DND-41 (cell line): ENCODE results near the gene PDE4B.

ENCODE experiments used
- ATAC-seq: fragments of 200-7000 bp; cut with Tn5 transposase; 3 replicates; pipeline ENCODE4 v1.9.1; 2021; ENCODE audit warnings: low read depth; ENCODE audit not compliant: insufficient read depth
- DNase-seq: peaks from one replicate; pipeline ENCODE4 v3.0.0-alpha.2; 2020
- H2AFZ ChIP-seq: 2 replicates; pipeline ENCODE4 v1.6.0; 2012; ENCODE audit warnings: low read depth, low read length
- H3K27ac ChIP-seq: 2 replicates; pipeline ENCODE4 v1.5.1; 2012; ENCODE audit warnings: low read length, inconsistent platforms
- H3K27me3 ChIP-seq: fragments of 200-600 bp; sonication (generic); 2 replicates; pipeline ENCODE4 v1.6.0; 2012; ENCODE audit warnings: low read length, mild to moderate bottlenecking, inconsistent platforms; ENCODE audit not compliant: insufficient read depth, poor library complexity
- H3K36me3 ChIP-seq: 2 replicates; pipeline ENCODE4 v1.5.1; 2012; ENCODE audit warnings: low read length, inconsistent platforms; ENCODE audit not compliant: insufficient read depth
- H3K4me1 ChIP-seq: 2 replicates; pipeline ENCODE4 v1.5.1; 2012; ENCODE audit warnings: mild to moderate bottlenecking, low read length; ENCODE audit not compliant: insufficient read depth
- H3K4me2 ChIP-seq: 2 replicates; pipeline ENCODE4 v1.6.0; 2012; ENCODE audit warnings: mild to moderate bottlenecking, moderate library complexity, low read length, inconsistent platforms; ENCODE audit not compliant: insufficient read depth
- H3K4me3 ChIP-seq, 2 experiments: fragments of 200-600 bp in 1 of 2; shearing (Covaris generic) in 1 of 2; 2 replicates each; pipeline ENCODE4 v1.5.1; 2012 to 2016; ENCODE audit warnings: inconsistent platforms in 2 of 2, low read length in 2 of 2, mild to moderate bottlenecking in 2 of 2, low read depth in 1 of 2, moderate library complexity in 1 of 2
- H3K79me2 ChIP-seq: 2 replicates; pipeline ENCODE4 v1.6.0; 2012; ENCODE audit warnings: low read length, inconsistent platforms; ENCODE audit not compliant: insufficient read depth
- H3K9ac ChIP-seq: 2 replicates; pipeline ENCODE4 v1.6.0; 2012; ENCODE audit warnings: low read depth, mild to moderate bottlenecking, inconsistent platforms, low read length, moderate library complexity
- H3K9me3 ChIP-seq: 2 replicates; pipeline ENCODE4 v1.5.1; 2012; ENCODE audit warnings: low read length, moderate library complexity, mild to moderate bottlenecking, inconsistent platforms; ENCODE audit not compliant: insufficient read depth, severe bottlenecking
- H4K20me1 ChIP-seq: 2 replicates; pipeline ENCODE4 v1.6.0; 2012; ENCODE audit warnings: low read length; ENCODE audit not compliant: insufficient read depth
- EZH2 ChIP-seq: IDR thresholded peaks from 3 replicates; pipeline ENCODE4 v1.6.1; 2012; ENCODE audit warnings: borderline replicate concordance, low read depth, mild to moderate bottlenecking, moderate library complexity, low read length, inconsistent platforms; ENCODE audit not compliant: severe bottlenecking
- TF ChIP-seq, protein P1 (sequence below): IDR thresholded peaks from 2 replicates; pipeline ENCODE4 v1.5.1; 2012; ENCODE audit warnings: borderline replicate concordance, low read length, moderate library complexity, mild to moderate bottlenecking; ENCODE audit not compliant: poor library complexity, severe bottlenecking; ENCODE audit errors: extremely low read depth

PDE4B gene

DNA sequence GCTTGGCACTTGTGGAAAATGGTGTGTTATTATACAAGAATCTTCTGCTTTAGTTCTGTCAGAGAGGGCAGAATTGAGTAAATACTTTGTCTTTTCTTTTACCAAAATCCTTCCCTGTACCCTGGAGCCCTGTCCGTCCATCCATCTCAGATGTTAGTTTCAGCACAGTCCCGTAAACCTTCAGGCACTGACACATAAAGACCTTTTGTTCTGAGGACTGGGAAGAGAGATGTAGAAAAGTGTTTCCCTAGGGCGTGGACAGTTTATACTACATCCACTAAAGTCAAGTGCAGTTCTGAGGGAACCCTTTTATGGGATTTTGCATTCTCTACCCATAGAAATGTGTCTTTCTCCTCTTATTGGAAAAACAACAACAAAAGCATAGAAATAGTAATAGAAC lies 162.4 kb downstream of the PDE4B start:
- no peak for TF ChIP-seq EZH2
- TF ChIP-seq, protein P1, sequence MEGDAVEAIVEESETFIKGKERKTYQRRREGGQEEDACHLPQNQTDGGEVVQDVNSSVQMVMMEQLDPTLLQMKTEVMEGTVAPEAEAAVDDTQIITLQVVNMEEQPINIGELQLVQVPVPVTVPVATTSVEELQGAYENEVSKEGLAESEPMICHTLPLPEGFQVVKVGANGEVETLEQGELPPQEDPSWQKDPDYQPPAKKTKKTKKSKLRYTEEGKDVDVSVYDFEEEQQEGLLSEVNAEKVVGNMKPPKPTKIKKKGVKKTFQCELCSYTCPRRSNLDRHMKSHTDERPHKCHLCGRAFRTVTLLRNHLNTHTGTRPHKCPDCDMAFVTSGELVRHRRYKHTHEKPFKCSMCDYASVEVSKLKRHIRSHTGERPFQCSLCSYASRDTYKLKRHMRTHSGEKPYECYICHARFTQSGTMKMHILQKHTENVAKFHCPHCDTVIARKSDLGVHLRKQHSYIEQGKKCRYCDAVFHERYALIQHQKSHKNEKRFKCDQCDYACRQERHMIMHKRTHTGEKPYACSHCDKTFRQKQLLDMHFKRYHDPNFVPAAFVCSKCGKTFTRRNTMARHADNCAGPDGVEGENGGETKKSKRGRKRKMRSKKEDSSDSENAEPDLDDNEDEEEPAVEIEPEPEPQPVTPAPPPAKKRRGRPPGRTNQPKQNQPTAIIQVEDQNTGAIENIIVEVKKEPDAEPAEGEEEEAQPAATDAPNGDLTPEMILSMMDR, result no peak
- ATAC-seq, result no peak
- Histone ChIP-seq H3K4me2 (no peak overlapping the region), H2AFZ (no peak overlapping the region), H3K4me1 (no peaks in the 10 kb centered on the region), H3K4me3 (no peak overlapping the region), H3K27ac (no peak overlapping the region), H3K27me3 (no peaks in the 10 kb centered on the region), H3K9ac (no peak overlapping the region), H3K79me2 (no peaks in the 10 kb centered on the region), H3K36me3 (no peaks in the 10 kb centered on the region), H4K20me1 (no peaks in the 10 kb centered on the region), H3K9me3 (no peaks in the 10 kb centered on the region)
- DNase-seq, result no peak

DNA sequence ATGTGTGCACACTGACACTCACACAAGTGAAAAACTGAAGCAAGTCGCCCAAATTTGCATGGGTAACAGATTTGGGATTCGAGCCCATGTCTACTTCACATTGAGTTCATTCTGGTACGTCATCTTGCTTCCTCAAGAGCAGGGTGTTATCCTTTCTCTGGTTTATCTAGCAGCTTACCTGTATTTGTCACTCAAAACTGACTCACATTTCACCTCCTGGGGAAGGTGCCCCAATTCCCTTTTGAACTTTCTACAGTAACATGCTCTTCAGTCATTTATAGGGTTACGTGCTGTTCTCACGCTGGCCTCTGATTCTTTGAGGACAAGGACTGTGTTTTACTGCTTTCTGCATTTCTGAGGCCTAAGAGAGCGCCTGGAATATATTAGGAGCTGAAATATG lies 162.8 kb downstream of the PDE4B start:
- H3K4me3 ChIP-seq, result no peak overlapping the region
- H2AFZ ChIP-seq, result no peak overlapping the region
- H3K36me3 ChIP-seq, result no peaks in the 10 kb centered on the region
- no peaks in the 10 kb centered on the region for H4K20me1 ChIP-seq
- H3K79me2 ChIP-seq, result no peaks in the 10 kb centered on the region
- H3K27ac ChIP-seq, result no peak overlapping the region
- TF ChIP-seq, protein P1, result no peak
- no peak for TF ChIP-seq EZH2
- no peaks in the 10 kb centered on the region for H3K27me3 ChIP-seq
- H3K4me1 ChIP-seq, result no peaks in the 10 kb centered on the region
- H3K9me3 ChIP-seq, result no peaks in the 10 kb centered on the region
- ATAC-seq (no peak), DNase-seq (no peak)
- no peak overlapping the region for H3K9ac ChIP-seq
- no peak overlapping the region for H3K4me2 ChIP-seq

DNA sequence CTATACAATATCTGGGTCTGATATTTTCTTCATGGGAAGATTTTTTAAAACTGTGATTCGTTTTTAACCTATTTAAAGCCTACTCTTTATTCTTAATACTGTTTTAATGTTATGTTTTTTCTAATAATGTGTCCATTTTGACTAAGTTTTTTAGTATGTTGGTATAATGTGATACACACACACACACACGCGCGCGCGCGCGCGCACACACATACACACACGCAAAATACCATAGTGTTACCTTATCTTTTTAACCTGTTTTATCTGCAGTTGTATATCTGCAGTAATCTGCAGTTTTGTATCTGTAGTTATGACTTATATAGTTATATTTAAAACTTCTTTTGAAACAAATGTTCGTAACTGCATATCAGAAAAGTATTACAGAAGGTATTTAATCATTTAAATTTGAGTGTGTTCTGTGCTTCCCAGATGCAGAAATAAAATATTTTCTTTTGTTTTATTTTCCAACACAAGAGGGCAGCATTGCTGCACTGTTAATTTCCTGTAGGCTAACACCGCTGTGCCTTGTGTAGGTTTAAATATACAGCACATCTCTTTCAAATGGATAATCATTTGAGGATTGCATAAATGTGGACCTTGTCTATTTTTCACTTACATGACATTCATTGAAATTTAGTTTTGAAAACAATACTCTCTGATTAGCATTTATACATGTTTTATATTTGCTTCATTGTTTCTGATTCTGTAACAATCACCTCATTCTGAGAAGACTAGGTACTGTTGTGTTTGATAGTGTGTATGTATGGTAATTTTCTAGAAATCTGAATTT lies 166.1 kb downstream of the PDE4B start:
- ATAC-seq, result peak; percentile 74
- Histone ChIP-seq H3K27me3 (no peaks in the 10 kb centered on the region), H3K9ac (no peak overlapping the region), H2AFZ (no peak overlapping the region), H3K36me3 (no peaks in the 10 kb centered on the region), H3K4me2 (no peak overlapping the region), H3K27ac (no peak overlapping the region), H3K4me1 (no peaks in the 10 kb centered on the region), H4K20me1 (no peaks in the 10 kb centered on the region), H3K9me3 (no peaks in the 10 kb centered on the region), H3K79me2 (no peaks in the 10 kb centered on the region), H3K4me3 (no peak overlapping the region)
- TF ChIP-seq, protein P1, result peak; percentile 69
- TF ChIP-seq EZH2, result no peak
- DNase-seq, result peak; percentile 15
